Type B pancreatic cell (in vitro differentiated cells): ENCODE data around the gene TIA1. TPM values are rescaled to one million over a fixed set of nuclear protein-coding genes. Genes with fewer than 3 reads are reported as not detected.
"Not testable (repeated sequence)": the region's sequence is repeated elsewhere in the genome, so short reads cannot be mapped to it uniquely, and the experiment has no call there.

Experiments
- DNase-seq: peaks from one replicate; pipeline ENCODE4 v3.0.0; 2021; ENCODE audit warnings: mixed read lengths; ENCODE audit not compliant: unreplicated experiment; ENCODE audit errors: extremely low spot score
- H3K27ac Mint-ChIP-seq: 2 replicates; pipeline ENCODE4 v1.8.0; 2021; ENCODE audit warnings: mild to moderate bottlenecking, mixed read lengths
- H3K27me3 Mint-ChIP-seq: 2 replicates; pipeline ENCODE4 v1.8.0; 2021; ENCODE audit warnings: mixed read lengths
- H3K36me3 Mint-ChIP-seq: 2 replicates; pipeline ENCODE4 v1.8.0; 2021; ENCODE audit warnings: mixed read lengths
- H3K4me1 Mint-ChIP-seq: one replicate; pipeline ENCODE4 v1.8.0; 2021; ENCODE audit warnings: mixed read lengths; ENCODE audit not compliant: unreplicated experiment
- H3K4me3 Mint-ChIP-seq: 2 replicates; pipeline ENCODE4 v1.8.0; 2021; ENCODE audit warnings: mild to moderate bottlenecking, mixed read lengths
- H3K9me3 Mint-ChIP-seq: 2 replicates; pipeline ENCODE4 v1.8.0; 2021; ENCODE audit warnings: mixed read lengths
- long read RNA-seq: library from polyadenylated mRNA; unstranded; transcript quantifications from one replicate; pipeline ENCODE4 v2.0.0, GENCODE V29; 2020
- total RNA-seq: library from RNA; stranded (reverse); gene quantifications from 2 replicates; pipeline ENCODE4 v1.2.1, GENCODE V29; 2021; ENCODE audit warnings: low replicate concordance
- TF ChIP-seq, protein P1 (sequence below): fragments of 200-600 bp; sonication (generic); conservative IDR thresholded peaks from 2 replicates; pipeline ENCODE4 v1.5.0; 2021; ENCODE audit warnings: antibody characterized with exemption, mild to moderate bottlenecking

Gene TIA1
- total RNA-seq: 176 and 300 TPM in 2 replicates
- long read RNA-seq, full-length matches to known transcripts: 116 of 236 reads
- long read RNA-seq, partial matches to known transcripts: 6 of 236 reads
- long read RNA-seq, other reads (novel, unspliced or antisense): 114 of 236 reads

DNA sequence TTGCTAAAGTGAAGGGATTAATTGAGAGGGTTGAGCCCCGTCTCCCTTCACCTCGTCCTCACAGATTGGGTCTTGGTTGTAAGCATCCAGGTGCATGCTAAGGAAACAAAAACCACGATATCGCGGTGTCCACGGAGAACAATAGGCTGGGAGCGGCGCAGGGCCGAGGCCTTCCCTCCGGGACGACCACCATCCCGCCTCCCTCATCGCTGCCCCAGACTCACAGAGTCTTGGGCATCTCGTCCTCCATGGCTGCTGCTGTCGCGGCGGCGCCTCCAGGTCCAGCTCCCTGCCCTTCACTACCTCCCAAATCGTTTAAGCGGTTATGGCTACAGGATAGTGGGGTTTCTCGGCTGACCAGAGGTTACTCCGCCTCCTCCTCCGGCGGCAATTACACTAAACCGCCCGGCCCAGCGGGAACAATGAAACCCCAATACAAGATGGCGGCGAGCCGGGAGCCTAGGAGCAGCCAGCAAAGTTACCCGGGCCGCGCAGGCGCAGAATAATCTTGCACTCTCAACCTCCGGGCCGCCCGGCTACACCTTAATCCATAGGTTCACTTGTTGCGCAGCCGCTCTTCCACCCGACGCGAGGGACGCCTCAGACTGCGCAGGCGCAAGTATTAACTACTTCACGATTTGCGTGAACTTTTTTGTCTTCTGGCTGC is at the start of gene TIA1:
Gene TIA1 (minus strand): TSS at position 448 of the 667 bp plus-strand sequence. CDS start 198 bp downstream, at position 250.
- no peaks in the 10 kb centered on the region for H3K9me3 Mint-ChIP-seq
- peak; percentile 99 for DNase-seq
- H3K27me3 Mint-ChIP-seq: peaks cover 6% of the 10 kb centered on the region
- peaks cover 28% of the 10 kb centered on the region for H3K4me1 Mint-ChIP-seq
- H3K36me3 Mint-ChIP-seq: peaks cover 21% of the 10 kb centered on the region
- peak within 1 kb of the TSS; percentile 96 for H3K4me3 Mint-ChIP-seq
- H3K27ac Mint-ChIP-seq: peak within 1 kb of the TSS; percentile 99
- TF ChIP-seq, protein P1, sequence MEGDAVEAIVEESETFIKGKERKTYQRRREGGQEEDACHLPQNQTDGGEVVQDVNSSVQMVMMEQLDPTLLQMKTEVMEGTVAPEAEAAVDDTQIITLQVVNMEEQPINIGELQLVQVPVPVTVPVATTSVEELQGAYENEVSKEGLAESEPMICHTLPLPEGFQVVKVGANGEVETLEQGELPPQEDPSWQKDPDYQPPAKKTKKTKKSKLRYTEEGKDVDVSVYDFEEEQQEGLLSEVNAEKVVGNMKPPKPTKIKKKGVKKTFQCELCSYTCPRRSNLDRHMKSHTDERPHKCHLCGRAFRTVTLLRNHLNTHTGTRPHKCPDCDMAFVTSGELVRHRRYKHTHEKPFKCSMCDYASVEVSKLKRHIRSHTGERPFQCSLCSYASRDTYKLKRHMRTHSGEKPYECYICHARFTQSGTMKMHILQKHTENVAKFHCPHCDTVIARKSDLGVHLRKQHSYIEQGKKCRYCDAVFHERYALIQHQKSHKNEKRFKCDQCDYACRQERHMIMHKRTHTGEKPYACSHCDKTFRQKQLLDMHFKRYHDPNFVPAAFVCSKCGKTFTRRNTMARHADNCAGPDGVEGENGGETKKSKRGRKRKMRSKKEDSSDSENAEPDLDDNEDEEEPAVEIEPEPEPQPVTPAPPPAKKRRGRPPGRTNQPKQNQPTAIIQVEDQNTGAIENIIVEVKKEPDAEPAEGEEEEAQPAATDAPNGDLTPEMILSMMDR: no peak

GRCh38 chr2:70297828-70298227 is 49.4 kb upstream of the TIA1 start:
- not testable (repeated sequence) for H3K9me3 Mint-ChIP-seq, H3K4me3 Mint-ChIP-seq, DNase-seq, H3K27ac Mint-ChIP-seq, H3K4me1 Mint-ChIP-seq, H3K27me3 Mint-ChIP-seq
- H3K36me3 Mint-ChIP-seq: peaks cover 11% of the 10 kb centered on the region

DNA sequence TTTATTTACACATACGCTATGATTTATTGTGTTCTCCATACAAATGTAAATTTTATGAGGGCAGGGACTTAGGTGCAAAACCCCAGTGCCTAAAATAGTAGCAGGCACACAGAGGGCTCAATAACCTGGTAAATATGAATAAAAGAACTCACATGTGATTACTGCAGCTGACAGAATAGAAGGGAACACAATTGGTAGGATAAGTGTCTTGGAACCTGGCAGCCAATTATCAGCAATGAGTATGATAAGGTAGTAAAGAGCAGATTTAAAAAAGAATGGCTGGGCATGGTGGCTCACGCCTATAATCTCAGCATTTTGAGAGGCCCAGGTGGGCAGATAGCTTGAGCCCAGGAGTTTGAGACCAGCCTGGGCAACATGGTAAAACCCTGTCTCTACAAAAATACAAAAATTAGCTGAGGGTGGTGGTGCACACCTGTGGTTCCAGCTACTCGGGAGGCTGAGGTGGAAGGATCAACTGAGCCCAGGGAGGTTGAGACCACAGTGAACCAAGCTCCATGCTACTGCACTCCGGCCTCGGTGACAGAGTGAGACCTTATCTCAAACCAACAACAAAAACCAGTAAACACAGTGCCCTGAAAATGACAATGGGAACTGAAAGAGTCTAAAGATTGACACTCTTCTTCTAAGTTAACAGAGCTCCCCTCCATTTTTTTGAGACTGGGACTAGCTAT is 35.2 kb upstream of the TIA1 start:
- no peaks in the 10 kb centered on the region for H3K4me1 Mint-ChIP-seq

DNA sequence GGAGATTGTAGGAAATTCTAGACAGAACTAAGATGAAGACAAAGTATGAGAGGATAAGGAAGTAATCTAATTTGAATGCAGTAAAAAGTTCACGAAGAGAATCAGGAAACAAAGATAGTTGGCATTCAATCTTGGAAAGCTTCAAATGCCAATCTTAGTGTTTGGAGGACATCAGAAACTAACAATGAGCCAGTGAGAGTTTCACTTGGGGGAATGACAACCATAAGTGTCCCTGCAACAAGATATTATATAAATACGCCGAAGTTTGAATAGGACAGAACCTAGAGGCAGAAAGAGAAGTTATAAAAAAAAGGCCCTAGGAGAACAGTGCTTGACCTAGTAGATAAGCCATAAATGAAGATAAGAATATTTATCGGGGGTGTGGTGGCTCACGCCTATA is 34.0 kb upstream of the TIA1 start:
- DNase-seq: no peak
- Mint-ChIP-seq H3K4me3 (no peak overlapping the region), H3K9me3 (no peaks in the 10 kb centered on the region), H3K27ac (no peak overlapping the region), H3K27me3 (no peaks in the 10 kb centered on the region), H3K36me3 (peaks cover 34% of the 10 kb centered on the region), H3K4me1 (no peaks in the 10 kb centered on the region)
- TF ChIP-seq, protein P1: no peak

More for the DNA sequence above, 35.2 kb upstream of the TIA1 start:
- Mint-ChIP-seq H3K9me3 (no peaks in the 10 kb centered on the region), H3K27ac (no peak overlapping the region), H3K4me3 (no peak overlapping the region), H3K36me3 (peaks cover 41% of the 10 kb centered on the region), H3K27me3 (no peaks in the 10 kb centered on the region)
- DNase-seq: no peak
- TF ChIP-seq, protein P1: no peak

GRCh38 chr2:70280242-70280798 is 31.9 kb upstream of the TIA1 start:
- TF ChIP-seq, protein P1: no peak
- Mint-ChIP-seq H3K4me1 (no peaks in the 10 kb centered on the region), H3K4me3 (no peak overlapping the region), H3K36me3 (peaks cover 33% of the 10 kb centered on the region), H3K27ac (no peak overlapping the region), H3K27me3 (no peaks in the 10 kb centered on the region), H3K9me3 (no peaks in the 10 kb centered on the region)
- DNase-seq: no peak

DNA sequence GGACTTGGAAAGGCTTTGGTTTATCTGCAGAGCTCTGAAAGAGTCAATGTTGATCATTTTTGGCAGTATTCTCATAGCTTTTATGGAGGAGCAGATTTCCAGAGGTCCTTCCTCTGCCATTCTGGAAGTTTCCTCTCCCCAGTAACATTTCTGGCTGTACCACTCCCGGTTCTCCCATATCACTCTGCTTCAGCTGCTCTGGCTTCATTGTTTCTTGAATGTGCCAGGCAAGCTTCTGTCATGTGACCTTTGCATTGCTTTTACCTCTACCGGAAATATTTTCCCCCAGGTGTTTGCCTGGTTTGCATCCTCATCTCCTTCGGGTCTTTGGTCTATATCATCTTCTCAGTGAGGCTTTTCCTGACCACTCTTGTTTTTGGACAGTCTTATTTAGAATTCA is 21.9 kb upstream of the TIA1 start:
- Mint-ChIP-seq H3K9me3 (no peaks in the 10 kb centered on the region), H3K27me3 (no peaks in the 10 kb centered on the region), H3K27ac (no peak overlapping the region), H3K4me1 (no peaks in the 10 kb centered on the region), H3K36me3 (peaks cover 35% of the 10 kb centered on the region), H3K4me3 (no peak overlapping the region)
- DNase-seq: no peak
- TF ChIP-seq, protein P1: no peak

DNA sequence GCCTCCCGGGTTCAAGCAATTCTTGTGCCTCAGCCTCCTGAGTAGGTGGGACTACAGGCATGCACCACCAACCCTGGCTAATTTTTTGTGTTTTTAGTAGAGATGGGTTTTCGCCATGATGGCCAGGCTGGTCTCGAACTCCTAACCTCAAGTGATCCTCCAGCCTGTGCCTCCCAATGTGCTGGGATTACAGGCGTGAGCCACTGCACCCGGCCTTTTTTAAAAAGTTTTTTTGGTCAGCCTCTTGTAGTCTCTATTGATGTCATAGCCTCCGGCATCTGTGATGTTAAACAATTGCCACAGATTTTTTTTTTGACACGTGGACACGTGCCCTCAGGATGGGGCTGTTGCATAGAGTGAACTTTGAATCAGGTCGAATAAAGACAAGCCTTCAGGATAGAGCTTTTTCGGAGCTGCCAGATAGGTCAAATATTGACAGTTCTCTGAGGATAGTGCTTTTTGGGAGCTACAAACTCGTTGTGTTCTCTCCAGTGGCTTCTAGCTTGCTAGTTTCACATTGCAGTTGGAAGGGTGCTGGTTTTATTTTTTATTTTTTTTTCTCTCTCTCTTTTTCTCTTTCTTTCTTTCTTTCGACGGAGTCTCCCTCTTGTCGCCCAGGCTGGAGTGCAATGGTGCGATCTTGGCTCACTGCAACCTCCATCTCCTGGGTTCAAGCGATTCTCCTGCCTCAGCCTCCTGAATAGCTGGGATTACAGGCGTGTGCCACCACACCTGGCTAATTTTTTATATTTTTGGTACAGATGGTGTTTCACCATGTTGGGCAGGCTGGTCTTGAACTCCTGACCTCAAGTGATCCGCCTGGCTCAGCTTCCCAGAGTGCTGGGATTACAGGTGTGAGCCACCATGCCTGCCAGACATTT is 21.2 kb upstream of the TIA1 start:
- H3K9me3 Mint-ChIP-seq, H3K27ac Mint-ChIP-seq, DNase-seq, H3K27me3 Mint-ChIP-seq, H3K4me3 Mint-ChIP-seq, H3K4me1 Mint-ChIP-seq: not testable (repeated sequence)
- H3K36me3 Mint-ChIP-seq: peaks cover 30% of the 10 kb centered on the region

DNA sequence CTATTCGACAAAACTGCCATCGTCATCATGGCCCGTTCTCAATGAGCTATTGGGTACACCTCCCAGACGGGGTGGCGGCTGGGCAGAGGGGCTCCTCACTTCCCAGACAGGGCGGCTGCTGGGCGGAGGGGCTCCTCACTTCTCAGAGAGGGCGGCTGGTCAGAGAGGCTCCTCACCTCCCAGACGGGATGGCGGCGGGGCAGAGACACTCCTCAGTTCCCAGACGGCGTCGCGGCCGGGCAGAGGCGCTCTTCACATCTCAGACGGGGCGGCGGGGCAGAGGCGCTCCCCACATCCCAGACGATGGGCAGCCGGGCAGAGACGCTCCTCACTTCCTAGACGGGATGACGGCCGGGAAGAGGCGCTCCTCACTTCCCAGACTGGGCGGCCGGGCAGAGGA is 18.5 kb upstream of the TIA1 start:
- peaks cover 28% of the 10 kb centered on the region for H3K36me3 Mint-ChIP-seq
- not testable (repeated sequence) for H3K4me3 Mint-ChIP-seq, DNase-seq, H3K4me1 Mint-ChIP-seq, H3K27me3 Mint-ChIP-seq, H3K27ac Mint-ChIP-seq, H3K9me3 Mint-ChIP-seq
